ENCODE measurements around the gene DENND6B. TPM values are rescaled to one million over a fixed set of nuclear protein-coding genes. Genes with fewer than 3 reads are reported as not detected.
A peak's percentile ranks its signal among the peaks of the same experiment; 100 is the strongest.

The DENND6B gene
- total RNA-seq, 1 experiment from 2014 or later = 2.5 TPM

DNA sequence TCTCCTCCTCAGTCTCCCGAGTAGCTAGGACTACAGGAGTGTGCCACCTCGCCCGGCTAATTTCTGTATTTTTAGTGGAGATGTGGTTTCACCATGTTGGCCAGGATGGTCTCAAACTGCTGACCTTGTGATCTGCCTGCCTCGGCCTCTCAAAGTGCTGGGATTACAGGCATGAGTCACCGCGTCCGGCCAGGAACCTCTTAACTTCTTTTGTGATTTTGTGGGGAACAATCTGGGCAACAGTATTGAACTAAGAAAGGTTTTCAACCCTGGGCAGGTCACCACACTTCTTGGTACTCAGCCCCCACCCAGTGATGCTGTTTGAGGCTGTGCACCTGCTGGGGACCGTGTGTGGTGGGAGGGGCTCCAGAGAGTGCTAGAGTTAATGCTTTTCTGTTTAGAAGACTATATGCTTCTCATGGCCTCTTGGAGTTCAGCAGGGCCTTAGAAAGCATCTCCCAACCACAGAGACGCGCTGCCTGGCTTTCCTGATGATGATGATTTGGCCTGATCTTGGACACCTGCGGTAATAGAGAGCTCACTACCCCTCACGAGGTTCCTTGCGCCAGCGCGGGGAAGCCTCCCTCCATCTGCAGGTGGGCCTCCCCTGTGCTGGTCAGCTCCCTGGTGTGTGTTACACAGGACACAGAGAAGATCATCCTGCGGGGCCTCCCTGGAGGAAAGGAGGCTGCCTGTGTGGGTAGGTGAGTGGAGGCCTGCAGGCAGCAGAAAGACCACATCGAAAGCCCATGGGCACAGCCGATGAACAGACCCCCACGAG lies 1.2 kb downstream of the DENND6B start:
- Mint-ChIP-seq H3K27ac (no peak overlapping the region), H3K27me3 (ENCODE audit: low read depth) (peaks cover 25% of the 10 kb centered on the region), H3K4me1 (peaks cover 3% of the 10 kb centered on the region; the same call in 1 of the 2 replicates), H3K36me3 (no peaks in the 10 kb centered on the region), H3K4me3 (peak overlapping the region; percentile 87), H3K9me3 (no peaks in the 10 kb centered on the region)
- DNase-seq (ENCODE audit: low spot score) (no peak), ATAC-seq (no peak)
- ChIA-PET POLR2A (no interaction called here), CTCF (interaction anchor here (0.7 to 4.9 kb wide), 9 partner anchors 9 to 85 kb away, joined by 4 to 41 read pairs (median 9); partner anchors contain the start of gene HDAC10)
- TF ChIP-seq, protein P1, sequence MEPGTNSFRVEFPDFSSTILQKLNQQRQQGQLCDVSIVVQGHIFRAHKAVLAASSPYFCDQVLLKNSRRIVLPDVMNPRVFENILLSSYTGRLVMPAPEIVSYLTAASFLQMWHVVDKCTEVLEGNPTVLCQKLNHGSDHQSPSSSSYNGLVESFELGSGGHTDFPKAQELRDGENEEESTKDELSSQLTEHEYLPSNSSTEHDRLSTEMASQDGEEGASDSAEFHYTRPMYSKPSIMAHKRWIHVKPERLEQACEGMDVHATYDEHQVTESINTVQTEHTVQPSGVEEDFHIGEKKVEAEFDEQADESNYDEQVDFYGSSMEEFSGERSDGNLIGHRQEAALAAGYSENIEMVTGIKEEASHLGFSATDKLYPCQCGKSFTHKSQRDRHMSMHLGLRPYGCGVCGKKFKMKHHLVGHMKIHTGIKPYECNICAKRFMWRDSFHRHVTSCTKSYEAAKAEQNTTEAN (CRISPR knock-in tag; IDR thresholded peaks at IDR 0.05) = no peak
- TF ChIP-seq ATF3 (CRISPR knock-in tag; conservative IDR thresholded peaks at IDR 0.05) (no peak), TEAD4 (CRISPR knock-in tag; IDR thresholded peaks at IDR 0.05) (no peak), OVOL2 (CRISPR knock-in tag; IDR thresholded peaks at IDR 0.05; ENCODE audit: borderline replicate concordance) (no peak), GTF2I (CRISPR knock-in tag; conservative IDR thresholded peaks at IDR 0.05) (no peak), ZNF317 (CRISPR knock-in tag; IDR thresholded peaks at IDR 0.05; ENCODE audit: borderline replicate concordance, low read depth) (no peak), NFYB (CRISPR knock-in tag; conservative IDR thresholded peaks at IDR 0.05; ENCODE audit: low read depth) (no peak), MLX (CRISPR knock-in tag; IDR thresholded peaks at IDR 0.05) (no peak), ATF6 (CRISPR knock-in tag; IDR thresholded peaks at IDR 0.05) (no peak), ZNF263 (CRISPR knock-in tag; IDR thresholded peaks at IDR 0.05; ENCODE audit: low read depth) (no peak), ZNF532 (CRISPR knock-in tag; IDR thresholded peaks at IDR 0.05; ENCODE audit: borderline replicate concordance) (no peak), FOXP1 (CRISPR knock-in tag; IDR thresholded peaks at IDR 0.05; ENCODE audit: borderline replicate concordance) (no peak), ZNF671 (CRISPR knock-in tag; IDR thresholded peaks at IDR 0.05) (no peak), JUN (CRISPR knock-in tag; IDR thresholded peaks at IDR 0.05) (no peak)
- TF ChIP-seq, protein P2, sequence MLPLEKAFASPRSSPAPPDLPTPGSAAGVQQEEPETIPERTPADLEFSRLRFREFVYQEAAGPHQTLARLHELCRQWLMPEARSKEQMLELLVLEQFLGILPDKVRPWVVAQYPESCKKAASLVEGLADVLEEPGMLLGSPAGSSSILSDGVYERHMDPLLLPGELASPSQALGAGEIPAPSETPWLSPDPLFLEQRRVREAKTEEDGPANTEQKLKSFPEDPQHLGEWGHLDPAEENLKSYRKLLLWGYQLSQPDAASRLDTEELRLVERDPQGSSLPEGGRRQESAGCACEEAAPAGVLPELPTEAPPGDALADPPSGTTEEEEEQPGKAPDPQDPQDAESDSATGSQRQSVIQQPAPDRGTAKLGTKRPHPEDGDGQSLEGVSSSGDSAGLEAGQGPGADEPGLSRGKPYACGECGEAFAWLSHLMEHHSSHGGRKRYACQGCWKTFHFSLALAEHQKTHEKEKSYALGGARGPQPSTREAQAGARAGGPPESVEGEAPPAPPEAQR (CRISPR knock-in tag; IDR thresholded peaks at IDR 0.05) = no peak
- TF ChIP-seq, protein P3, sequence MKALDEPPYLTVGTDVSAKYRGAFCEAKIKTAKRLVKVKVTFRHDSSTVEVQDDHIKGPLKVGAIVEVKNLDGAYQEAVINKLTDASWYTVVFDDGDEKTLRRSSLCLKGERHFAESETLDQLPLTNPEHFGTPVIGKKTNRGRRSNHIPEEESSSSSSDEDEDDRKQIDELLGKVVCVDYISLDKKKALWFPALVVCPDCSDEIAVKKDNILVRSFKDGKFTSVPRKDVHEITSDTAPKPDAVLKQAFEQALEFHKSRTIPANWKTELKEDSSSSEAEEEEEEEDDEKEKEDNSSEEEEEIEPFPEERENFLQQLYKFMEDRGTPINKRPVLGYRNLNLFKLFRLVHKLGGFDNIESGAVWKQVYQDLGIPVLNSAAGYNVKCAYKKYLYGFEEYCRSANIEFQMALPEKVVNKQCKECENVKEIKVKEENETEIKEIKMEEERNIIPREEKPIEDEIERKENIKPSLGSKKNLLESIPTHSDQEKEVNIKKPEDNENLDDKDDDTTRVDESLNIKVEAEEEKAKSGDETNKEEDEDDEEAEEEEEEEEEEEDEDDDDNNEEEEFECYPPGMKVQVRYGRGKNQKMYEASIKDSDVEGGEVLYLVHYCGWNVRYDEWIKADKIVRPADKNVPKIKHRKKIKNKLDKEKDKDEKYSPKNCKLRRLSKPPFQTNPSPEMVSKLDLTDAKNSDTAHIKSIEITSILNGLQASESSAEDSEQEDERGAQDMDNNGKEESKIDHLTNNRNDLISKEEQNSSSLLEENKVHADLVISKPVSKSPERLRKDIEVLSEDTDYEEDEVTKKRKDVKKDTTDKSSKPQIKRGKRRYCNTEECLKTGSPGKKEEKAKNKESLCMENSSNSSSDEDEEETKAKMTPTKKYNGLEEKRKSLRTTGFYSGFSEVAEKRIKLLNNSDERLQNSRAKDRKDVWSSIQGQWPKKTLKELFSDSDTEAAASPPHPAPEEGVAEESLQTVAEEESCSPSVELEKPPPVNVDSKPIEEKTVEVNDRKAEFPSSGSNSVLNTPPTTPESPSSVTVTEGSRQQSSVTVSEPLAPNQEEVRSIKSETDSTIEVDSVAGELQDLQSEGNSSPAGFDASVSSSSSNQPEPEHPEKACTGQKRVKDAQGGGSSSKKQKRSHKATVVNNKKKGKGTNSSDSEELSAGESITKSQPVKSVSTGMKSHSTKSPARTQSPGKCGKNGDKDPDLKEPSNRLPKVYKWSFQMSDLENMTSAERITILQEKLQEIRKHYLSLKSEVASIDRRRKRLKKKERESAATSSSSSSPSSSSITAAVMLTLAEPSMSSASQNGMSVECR (CRISPR knock-in tag; IDR thresholded peaks at IDR 0.05; ENCODE audit: borderline replicate concordance) = no peak
- TF ChIP-seq, protein P4, sequence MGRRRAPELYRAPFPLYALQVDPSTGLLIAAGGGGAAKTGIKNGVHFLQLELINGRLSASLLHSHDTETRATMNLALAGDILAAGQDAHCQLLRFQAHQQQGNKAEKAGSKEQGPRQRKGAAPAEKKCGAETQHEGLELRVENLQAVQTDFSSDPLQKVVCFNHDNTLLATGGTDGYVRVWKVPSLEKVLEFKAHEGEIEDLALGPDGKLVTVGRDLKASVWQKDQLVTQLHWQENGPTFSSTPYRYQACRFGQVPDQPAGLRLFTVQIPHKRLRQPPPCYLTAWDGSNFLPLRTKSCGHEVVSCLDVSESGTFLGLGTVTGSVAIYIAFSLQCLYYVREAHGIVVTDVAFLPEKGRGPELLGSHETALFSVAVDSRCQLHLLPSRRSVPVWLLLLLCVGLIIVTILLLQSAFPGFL (CRISPR knock-in tag; IDR thresholded peaks at IDR 0.05; ENCODE audit: borderline replicate concordance) = no peak
- TF ChIP-seq, protein P5, sequence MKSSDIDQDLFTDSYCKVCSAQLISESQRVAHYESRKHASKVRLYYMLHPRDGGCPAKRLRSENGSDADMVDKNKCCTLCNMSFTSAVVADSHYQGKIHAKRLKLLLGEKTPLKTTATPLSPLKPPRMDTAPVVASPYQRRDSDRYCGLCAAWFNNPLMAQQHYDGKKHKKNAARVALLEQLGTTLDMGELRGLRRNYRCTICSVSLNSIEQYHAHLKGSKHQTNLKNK (CRISPR knock-in tag; IDR thresholded peaks at IDR 0.05) = no peak

All from WTC11 (cell line).